PC-9 (cell line): ENCODE data around the gene MLANA. TPM values are rescaled to one million over a fixed set of nuclear protein-coding genes. Genes with fewer than 3 reads are reported as not detected.

Source experiments
- BruUV-seq: library from RNA; stranded (reverse); fragments of 400-500 nt; replicated peaks from 2 replicates; lab custom pipeline; 2021; lab: Mats Ljungman, UMichigan
- CTCF ChIA-PET: fragments of 300-600 bp; sonication (Branson Sonifier 250); formaldehyde crosslinking; loops from one replicate; lab custom pipeline; 2022; ENCODE audit warnings: antibody characterized with exemption; lab: Charles Lee
- POLR2A ChIA-PET: fragments of 300-600 bp; sonication (Branson Sonifier 250); formaldehyde crosslinking; loops from one replicate; lab custom pipeline; 2022; ENCODE audit warnings: antibody characterized with exemption; ENCODE audit not compliant: unreplicated experiment; lab: Charles Lee
- DNase-seq, 2 experiments: peaks; one replicate each; pipeline versions ENCODE4 v3.0.0 to v3.0.0-alpha.2; 2015 to 2022; ENCODE audit warnings: mixed read lengths in 1 of 2
- H2AFZ ChIP-seq: fragments of 200-600 bp; sonication (generic); 2 replicates; pipeline ENCODE4 v1.8.1; 2017; ENCODE audit warnings: antibody characterized with exemption
- H3F3A ChIP-seq: fragments of 200-600 bp; sonication (generic); 2 replicates; pipeline ENCODE4 v1.8.1; 2017; ENCODE audit warnings: antibody characterized with exemption, mild to moderate bottlenecking, low read depth; ENCODE audit not compliant: insufficient read depth
- H3K27ac ChIP-seq: fragments of 200-600 bp; sonication (generic); 2 replicates; pipeline ENCODE4 v1.6.1; 2016; ENCODE audit warnings: mixed run types
- H3K27me3 ChIP-seq: fragments of 200-600 bp; sonication (generic); 2 replicates; pipeline ENCODE4 v1.6.1; 2016; ENCODE audit warnings: low read depth, mixed run types; ENCODE audit not compliant: insufficient read depth
- H3K36me3 ChIP-seq: fragments of 200-600 bp; sonication (generic); 2 replicates; pipeline ENCODE4 v1.6.1; 2016; ENCODE audit warnings: low read depth, mixed run types
- H3K4me1 ChIP-seq: fragments of 200-600 bp; sonication (generic); replicated peaks from 2 replicates; pipeline ENCODE4 v1.6.1; 2016; ENCODE audit warnings: mixed run types; ENCODE audit not compliant: insufficient read depth
- H3K4me2 ChIP-seq: fragments of 200-600 bp; sonication (generic); 2 replicates; pipeline ENCODE4 v1.6.1; 2017; ENCODE audit warnings: mixed run types
- H3K4me3 ChIP-seq: fragments of 200-600 bp; sonication (generic); 2 replicates; pipeline ENCODE4 v1.6.1; 2016; ENCODE audit warnings: mixed run types
- H3K79me2 ChIP-seq: fragments of 200-600 bp; sonication (generic); 2 replicates; pipeline ENCODE4 v1.6.1; 2017; ENCODE audit warnings: low read depth, mixed run types
- H3K9me2 ChIP-seq: fragments of 200-600 bp; sonication (generic); 2 replicates; pipeline ENCODE4 v1.8.1; 2017; ENCODE audit warnings: mild to moderate bottlenecking; ENCODE audit not compliant: insufficient read depth
- H3K9me3 ChIP-seq: fragments of 200-600 bp; sonication (generic); 2 replicates; pipeline ENCODE4 v1.8.1; 2016; ENCODE audit warnings: low read depth; ENCODE audit not compliant: insufficient read depth
- H4K20me1 ChIP-seq: fragments of 200-600 bp; sonication (generic); 2 replicates; pipeline ENCODE4 v1.8.1; 2017; ENCODE audit not compliant: insufficient read depth
- CTCF ChIP-seq: fragments of 200-600 bp; sonication (generic); conservative IDR thresholded peaks from 2 replicates; pipeline ENCODE4 v1.6.1; 2017; ENCODE audit warnings: mixed run types, antibody characterized with exemption, mild to moderate bottlenecking, moderate library complexity
- EZH2 ChIP-seq: fragments of 200-600 bp; sonication (generic); IDR thresholded peaks from 2 replicates; pipeline ENCODE4 v1.8.0; 2017; ENCODE audit warnings: antibody characterized with exemption, low read depth
- intact Hi-C: fragments of 100-400 bp; cut with micrococcal nuclease; formaldehyde crosslinking; loops from one replicate; pipeline ENCODE4 v1.10.0; 2022; ENCODE audit not compliant: unreplicated experiment
- total RNA-seq: library from RNA; stranded (reverse); gene quantifications from 2 replicates; pipeline ENCODE4 v1.2.3, GENCODE V29; 2021

MLANA gene
- total RNA-seq, 1 experiment from 2014 or later: not detected

- TF ChIP-seq CTCF (no peak), EZH2 (no peak)
- ChIA-PET POLR2A (no interaction called here), CTCF (no interaction called here)
- no peaks in the 10 kb centered on the region for H3K9me2 ChIP-seq
- no peak overlapping the region for H3K4me2 ChIP-seq
- no TSS peak for BruUV-seq
- no peak overlapping the region for H3K27ac ChIP-seq
- H3K36me3 ChIP-seq: no peaks in the 10 kb centered on the region
- H3K79me2 ChIP-seq: no peaks in the 10 kb centered on the region
- H3F3A ChIP-seq: peaks cover 14% of the 10 kb centered on the region; the same call in 1 of the 2 replicates
- H3K9me3 ChIP-seq: no peaks in the 10 kb centered on the region
- H3K27me3 ChIP-seq: no peaks in the 10 kb centered on the region
- DNase-seq: no peak
- H3K4me3 ChIP-seq: no peak overlapping the region
- intact Hi-C loops: no loop called here
- H2AFZ ChIP-seq: no peak overlapping the region
- H3K4me1 ChIP-seq: peaks cover 38% of the 10 kb centered on the region
- H4K20me1 ChIP-seq: no peaks in the 10 kb centered on the region
These were observed 36.5 kb upstream of the MLANA start for GRCh38 chr9:5854063-5854790.

- Histone ChIP-seq H3K9me2 (no peaks in the 10 kb centered on the region), H3K9me3 (no peaks in the 10 kb centered on the region), H3K4me1 (peaks cover 5% of the 10 kb centered on the region; the same call in 1 of the 2 replicates), H2AFZ (no peak overlapping the region), H3K4me2 (no peak overlapping the region), H3K4me3 (no peak overlapping the region), H3K79me2 (no peaks in the 10 kb centered on the region), H3K27me3 (no peaks in the 10 kb centered on the region), H3K27ac (no peak overlapping the region), H3F3A (no peaks in the 10 kb centered on the region), H4K20me1 (no peaks in the 10 kb centered on the region), H3K36me3 (no peaks in the 10 kb centered on the region)
- BruUV-seq: no TSS peak
- CTCF ChIA-PET: no interaction called here
- intact Hi-C loops: no loop called here
- POLR2A ChIA-PET: no interaction called here
- DNase-seq: no peak
- TF ChIP-seq EZH2 (no peak), CTCF (no peak)
These were observed 32.8 kb upstream of the MLANA start for GRCh38 chr9:5857928-5858327.

- ChIA-PET CTCF (no interaction called here), POLR2A (no interaction called here)
- Histone ChIP-seq H3K4me2 (no peak overlapping the region), H3F3A (no peaks in the 10 kb centered on the region), H3K79me2 (no peaks in the 10 kb centered on the region), H3K36me3 (no peaks in the 10 kb centered on the region), H3K4me3 (no peak overlapping the region), H3K27me3 (no peaks in the 10 kb centered on the region), H3K4me1 (peaks cover under 1% of the 10 kb centered on the region), H3K9me3 (no peaks in the 10 kb centered on the region), H3K27ac (no peak overlapping the region), H2AFZ (no peak overlapping the region), H4K20me1 (no peaks in the 10 kb centered on the region), H3K9me2 (no peaks in the 10 kb centered on the region)
- TF ChIP-seq EZH2 (no peak), CTCF (no peak)
- no peak for DNase-seq
- intact Hi-C loops: no loop called here
- no TSS peak for BruUV-seq
These were observed 31.9 kb upstream of the MLANA start for GRCh38 chr9:5858833-5859232.
